CD4-positive, alpha-beta T cell (primary cell): Measurements from ENCODE around the gene NFE2L2. TPM values are rescaled to one million over a fixed set of nuclear protein-coding genes. Genes with fewer than 3 reads are reported as not detected.

Source experiments
- ATAC-seq: fragments of 200-7000 bp; cut with Tn5 transposase; one replicate; pipeline ENCODE4 v1.10.0; 2022; ENCODE audit warnings: mild to moderate bottlenecking; ENCODE audit not compliant: poor library complexity
- CTCF ChIA-PET: fragments of 350-600 bp; sonication (Branson Sonifier 250); formaldehyde crosslinking; loops from one replicate; lab custom pipeline; 2021; ENCODE audit warnings: antibody characterized with exemption, inconsistent platforms; lab: Charles Lee
- POLR2A ChIA-PET: fragments of 350-600 bp; sonication (Branson Sonifier 250); formaldehyde crosslinking; loops from one replicate; lab custom pipeline; 2021; ENCODE audit warnings: antibody characterized with exemption, inconsistent platforms; lab: Charles Lee
- DNase-seq, 14 experiments: peaks; one replicate each; pipeline ENCODE4 v3.0.0-alpha.2; 2013 to 2020; ENCODE audit warnings: mixed read lengths in 2 of 14
- H3K27ac ChIP-seq, 2 donors: one replicate each; pipeline versions ENCODE4 v1.5.1 to v1.7.0; 2013; ENCODE audit warnings: low read length in 2 of 2, low read depth in 1 of 2, mild to moderate bottlenecking in 1 of 2
- H3K27me3 ChIP-seq, 2 experiments: 1 replicate in 1 of 2; 2 replicates in 1 of 2; pipeline versions ENCODE4 v1.6.1 to v1.7.0; 2013; ENCODE audit warnings: low read length in 2 of 2, control low read depth in 1 of 2, mild to moderate bottlenecking in 1 of 2, moderate library complexity in 1 of 2; ENCODE audit not compliant: insufficient read depth in 2 of 2, control insufficient read depth in 1 of 2
- H3K36me3 ChIP-seq: one replicate; pipeline ENCODE4 v1.6.1; 2013; ENCODE audit warnings: low read length, control low read depth; ENCODE audit not compliant: insufficient read depth
- H3K4me1 ChIP-seq: one replicate; pipeline ENCODE4 v1.6.1; 2013; ENCODE audit warnings: low read length, control low read depth; ENCODE audit not compliant: insufficient read depth
- H3K4me3 ChIP-seq: one replicate; pipeline ENCODE4 v1.5.1; 2013; ENCODE audit warnings: mild to moderate bottlenecking, low read length, moderate library complexity
- H3K9me3 ChIP-seq, 2 experiments: 1 replicate in 1 of 2; 2 replicates in 1 of 2; pipeline versions ENCODE4 v1.6.1 to v1.7.0; 2013; ENCODE audit warnings: low read length in 2 of 2, mild to moderate bottlenecking in 2 of 2, control low read depth in 1 of 2, moderate library complexity in 1 of 2; ENCODE audit not compliant: control insufficient read depth in 1 of 2, insufficient read depth in 1 of 2
- H3K27ac Mint-ChIP-seq: one replicate; pipeline ENCODE4 v1.8.0; 2020; ENCODE audit warnings: mixed read lengths
- H3K27me3 Mint-ChIP-seq: one replicate; pipeline ENCODE4 v1.8.0; 2021; ENCODE audit warnings: mixed read lengths
- H3K36me3 Mint-ChIP-seq: one replicate; pipeline ENCODE4 v1.8.0; 2021; ENCODE audit warnings: low read depth, mixed read lengths
- H3K4me1 Mint-ChIP-seq: one replicate; pipeline ENCODE4 v1.8.0; 2021; ENCODE audit warnings: low read depth, mixed read lengths
- H3K4me3 Mint-ChIP-seq: one replicate; pipeline ENCODE4 v1.8.0; 2020; ENCODE audit warnings: mild to moderate bottlenecking, mixed read lengths
- H3K9me3 Mint-ChIP-seq: one replicate; pipeline ENCODE4 v1.8.0; 2020; ENCODE audit warnings: mixed read lengths
- intact Hi-C, 2 experiments: fragments of 100-400 bp; cut with DNase I in 1 of 2; cut with micrococcal nuclease in 1 of 2; formaldehyde crosslinking; loops; one replicate each; pipeline versions ENCODE4 v1.15.1 to v1.9.0; 2023 to 2025; cut with DNase I, micrococcal nuclease
- total RNA-seq, 174 experiments: library from RNA in 2 of 174; stranded (reverse) in 2 of 174; gene quantifications; one replicate each; pipeline ENCODE4 v1.2.3 and lab custom pipeline; 2021 to 2026
- TF ChIP-seq, protein P1 (sequence below): fragments of 200-600 bp; IDR thresholded peaks from one replicate; pipeline ENCODE4 v1.8.0; 2022; ENCODE audit warnings: antibody characterized with exemption, mild to moderate bottlenecking

NFE2L2 gene
- total RNA-seq, 2 experiments from 2014 or later, result 53.3 to 57.8 TPM

DNA sequence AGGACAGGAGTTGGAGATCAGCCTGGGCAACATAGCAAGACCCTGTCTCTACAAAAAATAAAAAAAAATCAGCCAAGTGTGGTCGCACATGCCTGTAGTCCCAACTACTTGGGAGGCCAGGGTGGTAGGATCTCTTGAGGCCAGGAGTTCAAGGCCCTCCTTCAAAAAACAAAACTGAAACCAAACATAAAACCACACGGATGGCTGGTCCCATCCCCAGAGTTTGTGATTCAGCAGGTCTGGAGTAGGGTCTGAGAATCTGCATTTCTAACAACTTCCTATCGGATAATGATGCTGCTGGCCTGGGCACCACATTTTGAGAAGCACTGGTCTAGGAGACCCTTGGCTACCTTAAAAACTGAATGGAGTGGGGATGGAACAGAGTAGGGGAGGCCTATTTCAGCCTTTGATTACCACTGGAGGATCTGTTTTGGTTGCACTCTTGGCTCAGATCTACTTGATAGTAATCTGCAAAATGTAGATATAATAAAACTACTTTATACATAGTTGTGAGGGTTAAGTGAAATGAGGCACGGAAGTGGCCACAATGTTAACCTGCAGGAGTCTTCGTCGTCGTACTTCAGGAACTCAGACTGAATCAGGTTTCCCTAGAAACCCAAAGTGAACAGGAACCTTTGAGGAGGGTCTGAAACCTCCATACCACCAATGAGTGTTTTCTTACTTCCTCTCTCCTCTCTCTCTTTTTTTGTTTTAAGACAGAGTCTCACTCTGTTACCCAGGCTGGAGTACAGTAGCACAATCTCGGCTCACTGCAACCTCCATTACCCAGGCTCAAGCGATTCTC lies 25.5 kb upstream of the NFE2L2 start:
- Histone ChIP-seq H3K27ac (peak overlapping the region in 1 of 2 donors; percentile 58), H3K9me3 (no peaks in the 10 kb centered on the region), H3K27me3 (no peaks in the 10 kb centered on the region), H3K4me3 (peak overlapping the region; percentile 34), H3K36me3 (no peaks in the 10 kb centered on the region), H3K4me1 (peaks cover 15% of the 10 kb centered on the region)
- DNase-seq (peak in 4 of 14 experiments; percentile 24 to 43 (median 34)), ATAC-seq (peak; percentile 56)
- intact Hi-C loops, result loop anchor here in 1 of 2 experiments (2.0 kb wide), 1 partner anchor 17 kb away; no protein-coding TSS in a partner anchor
- no peaks in the 10 kb centered on the region for H3K36me3 Mint-ChIP-seq
- peak overlapping the region; percentile 65 for H3K4me3 Mint-ChIP-seq
- ChIA-PET CTCF (interaction anchor here (0.8 kb wide), 1 partner anchor 25 kb away, joined by 4 read pairs; no protein-coding TSS in a partner anchor), POLR2A (interaction anchor here (0.9 to 4.0 kb wide), 5 partner anchors 25 to 132 kb away, joined by 3 to 56 read pairs (median 4); partner anchors contain the start of genes HNRNPA3 and NFE2L2)
- peaks cover 29% of the 10 kb centered on the region for H3K4me1 Mint-ChIP-seq
- H3K27ac Mint-ChIP-seq, result peak overlapping the region; percentile 92
- H3K9me3 Mint-ChIP-seq, result no peaks in the 10 kb centered on the region
- no peaks in the 10 kb centered on the region for H3K27me3 Mint-ChIP-seq
- TF ChIP-seq, protein P1, sequence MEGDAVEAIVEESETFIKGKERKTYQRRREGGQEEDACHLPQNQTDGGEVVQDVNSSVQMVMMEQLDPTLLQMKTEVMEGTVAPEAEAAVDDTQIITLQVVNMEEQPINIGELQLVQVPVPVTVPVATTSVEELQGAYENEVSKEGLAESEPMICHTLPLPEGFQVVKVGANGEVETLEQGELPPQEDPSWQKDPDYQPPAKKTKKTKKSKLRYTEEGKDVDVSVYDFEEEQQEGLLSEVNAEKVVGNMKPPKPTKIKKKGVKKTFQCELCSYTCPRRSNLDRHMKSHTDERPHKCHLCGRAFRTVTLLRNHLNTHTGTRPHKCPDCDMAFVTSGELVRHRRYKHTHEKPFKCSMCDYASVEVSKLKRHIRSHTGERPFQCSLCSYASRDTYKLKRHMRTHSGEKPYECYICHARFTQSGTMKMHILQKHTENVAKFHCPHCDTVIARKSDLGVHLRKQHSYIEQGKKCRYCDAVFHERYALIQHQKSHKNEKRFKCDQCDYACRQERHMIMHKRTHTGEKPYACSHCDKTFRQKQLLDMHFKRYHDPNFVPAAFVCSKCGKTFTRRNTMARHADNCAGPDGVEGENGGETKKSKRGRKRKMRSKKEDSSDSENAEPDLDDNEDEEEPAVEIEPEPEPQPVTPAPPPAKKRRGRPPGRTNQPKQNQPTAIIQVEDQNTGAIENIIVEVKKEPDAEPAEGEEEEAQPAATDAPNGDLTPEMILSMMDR, result no peak

DNA sequence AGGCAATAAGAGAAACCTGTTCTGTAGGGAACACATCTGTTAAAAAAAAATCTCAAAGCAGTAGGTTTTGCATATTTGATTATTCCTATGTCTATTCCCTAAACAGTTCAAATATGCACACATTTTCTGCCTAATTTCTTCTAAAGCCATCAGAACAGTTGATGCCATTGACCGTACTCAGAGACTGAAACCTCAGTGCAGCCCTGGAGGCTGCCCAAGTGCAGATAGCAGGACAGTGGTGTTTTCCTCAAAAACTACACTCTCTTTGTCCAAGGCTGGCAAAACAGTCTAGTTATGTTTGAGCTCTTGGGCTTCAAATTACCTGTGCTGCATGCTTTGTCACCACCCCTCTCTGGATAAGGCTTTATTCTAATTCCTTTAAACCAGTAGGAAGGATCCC lies 23.3 kb upstream of the NFE2L2 start:
- Mint-ChIP-seq H3K4me3 (no peak overlapping the region), H3K36me3 (no peaks in the 10 kb centered on the region), H3K9me3 (no peaks in the 10 kb centered on the region), H3K27me3 (no peaks in the 10 kb centered on the region), H3K27ac (no peak overlapping the region), H3K4me1 (peaks cover 28% of the 10 kb centered on the region)
- Histone ChIP-seq H3K9me3 (no peaks in the 10 kb centered on the region), H3K27ac (no peak overlapping the region), H3K27me3 (no peaks in the 10 kb centered on the region), H3K4me1 (peaks cover 15% of the 10 kb centered on the region), H3K4me3 (no peak overlapping the region), H3K36me3 (no peaks in the 10 kb centered on the region)
- no peak for ATAC-seq
- ChIA-PET POLR2A (interaction anchor here (4.0 kb wide), 1 partner anchor 23 kb away, joined by 56 read pairs; the partner anchor contains the start of gene NFE2L2), CTCF (no interaction called here)
- TF ChIP-seq, protein P1, result no peak
- intact Hi-C loops, result loop anchor here in 1 of 2 experiments (2.0 kb wide), 1 partner anchor 15 kb away; no protein-coding TSS in a partner anchor
- DNase-seq, result no peak

DNA sequence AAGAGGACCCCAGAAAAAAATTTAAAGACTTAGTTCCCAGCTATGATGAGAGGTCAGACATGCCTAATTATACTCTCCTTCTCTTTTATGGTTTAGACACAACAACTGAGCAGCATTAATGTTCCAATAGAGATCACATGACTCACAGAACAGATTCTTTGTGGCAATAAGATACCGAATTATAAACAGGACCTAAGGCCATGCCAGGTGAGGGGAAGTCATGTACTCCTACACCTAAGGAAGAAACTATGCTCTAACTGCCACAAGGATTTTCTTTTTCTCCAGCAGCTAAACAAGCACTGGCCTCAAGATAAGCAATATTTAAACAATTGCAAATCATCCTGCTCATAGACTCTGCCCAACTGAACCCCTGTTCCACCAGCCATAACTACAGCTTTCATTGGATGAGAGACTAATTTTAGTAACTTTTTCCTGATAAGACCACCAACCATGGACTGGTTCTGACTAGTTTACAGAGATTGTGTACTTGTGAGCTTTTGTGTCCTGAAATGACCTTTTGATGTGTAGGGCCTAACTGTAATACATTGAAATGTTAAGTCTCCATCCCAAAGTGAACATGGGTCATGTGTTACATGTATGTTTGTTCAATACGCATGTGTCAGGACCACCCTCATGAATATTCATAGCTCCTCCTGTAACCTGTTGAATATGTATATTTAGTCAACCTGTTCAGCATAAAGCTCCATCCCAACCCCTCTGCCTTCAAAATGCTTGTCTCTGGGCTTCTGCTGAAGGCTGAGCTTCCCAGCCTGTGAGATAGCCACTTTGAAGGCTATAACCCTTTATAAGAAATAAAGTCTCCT lies 21.6 kb upstream of the NFE2L2 start:
- ATAC-seq (no peak), DNase-seq (no peak)
- peaks cover 14% of the 10 kb centered on the region for H3K4me1 Mint-ChIP-seq
- ChIA-PET POLR2A (interaction anchor here (0.7 to 2.4 kb wide), 2 partner anchors 22 to 47 kb away, joined by 3 to 29 read pairs; partner anchors contain the start of gene NFE2L2), CTCF (interaction anchor here (1.4 kb wide), 1 partner anchor 122 kb away, joined by 7 read pairs; no protein-coding TSS in a partner anchor)
- Histone ChIP-seq H3K9me3 (no peaks in the 10 kb centered on the region), H3K36me3 (no peaks in the 10 kb centered on the region), H3K27me3 (no peaks in the 10 kb centered on the region), H3K4me3 (no peak overlapping the region), H3K27ac (no peak overlapping the region), H3K4me1 (peaks cover 14% of the 10 kb centered on the region)
- H3K4me3 Mint-ChIP-seq, result no peak overlapping the region
- no peaks in the 10 kb centered on the region for H3K9me3 Mint-ChIP-seq
- no peak overlapping the region for H3K27ac Mint-ChIP-seq
- intact Hi-C loops, result no loop called here
- H3K36me3 Mint-ChIP-seq, result no peaks in the 10 kb centered on the region
- TF ChIP-seq, protein P1, result no peak
- H3K27me3 Mint-ChIP-seq, result no peaks in the 10 kb centered on the region
